Keratinocyte (primary cell): ENCODE results near the gene MGAT5B. TPM values are rescaled to one million over a fixed set of nuclear protein-coding genes. Genes with fewer than 3 reads are reported as not detected.

Experiments used
- DNase-seq: peaks from one replicate; pipeline ENCODE4 v3.0.0-alpha.2; 2011; ENCODE audit warnings: low read depth, missing footprints, low spot score
- FAIRE-seq: peaks from 2 replicates; lab custom pipeline; 2011; peaks lifted over from hg19 to GRCh38; lab: Jason Lieb, UNC
- H2AFZ ChIP-seq: 2 replicates; pipeline ENCODE4 v1.6.0; 2012; ENCODE audit warnings: low read length, control low read depth, inconsistent platforms; ENCODE audit not compliant: control insufficient read depth
- H3K27ac ChIP-seq: 2 replicates; pipeline ENCODE4 v1.5.1; 2011; ENCODE audit warnings: low read length; ENCODE audit not compliant: control insufficient read depth, insufficient read depth
- H3K27me3 ChIP-seq: 3 replicates; pipeline ENCODE4 v1.6.0; 2011; ENCODE audit warnings: low read length; ENCODE audit not compliant: control insufficient read depth, insufficient read depth; ENCODE audit errors: extremely low read depth
- H3K36me3 ChIP-seq, 2 experiments: 2 replicates in 1 of 2; 3 replicates in 1 of 2; pipeline ENCODE4 v1.5.1; 2011; ENCODE audit warnings: low read length in 2 of 2, mild to moderate bottlenecking in 1 of 2; ENCODE audit not compliant: control insufficient read depth in 2 of 2, insufficient read depth in 2 of 2; ENCODE audit errors: extremely low read depth in 1 of 2
- H3K4me1 ChIP-seq: 3 replicates; pipeline ENCODE4 v1.5.1; 2011; ENCODE audit warnings: low read length; ENCODE audit not compliant: control insufficient read depth, insufficient read depth; ENCODE audit errors: extremely low read depth
- H3K4me2 ChIP-seq: 3 replicates; pipeline ENCODE4 v1.6.0; 2011; ENCODE audit warnings: low read depth, low read length; ENCODE audit not compliant: control insufficient read depth, insufficient read depth; ENCODE audit errors: extremely low read depth
- H3K4me3 ChIP-seq, 3 experiments: fragments of 200-600 bp in 1 of 3; sonication (generic) in 1 of 3; 2 replicates in 2 of 3; 3 replicates in 1 of 3; pipeline ENCODE4 v1.5.1; 2011 to 2016; ENCODE audit warnings: low read length in 3 of 3, mild to moderate bottlenecking in 3 of 3, control low read depth in 2 of 3, inconsistent platforms in 1 of 3, low read depth in 1 of 3, mixed read lengths in 1 of 3, mixed run types in 1 of 3, moderate library complexity in 1 of 3; ENCODE audit not compliant: control insufficient read depth in 2 of 3, insufficient read depth in 2 of 3; ENCODE audit errors: extremely low read depth in 1 of 3
- H3K79me2 ChIP-seq: 2 replicates; pipeline ENCODE4 v1.6.0; 2012; ENCODE audit warnings: low read length; ENCODE audit not compliant: control insufficient read depth, insufficient read depth
- H3K9ac ChIP-seq: 3 replicates; pipeline ENCODE4 v1.6.0; 2011; ENCODE audit warnings: low read length; ENCODE audit not compliant: control insufficient read depth, insufficient read depth; ENCODE audit errors: extremely low read depth
- H3K9me1 ChIP-seq: 3 replicates; pipeline ENCODE4 v1.6.0; 2011; ENCODE audit warnings: low read length; ENCODE audit not compliant: control insufficient read depth, insufficient read depth; ENCODE audit errors: extremely low read depth
- H3K9me3 ChIP-seq: 2 replicates; pipeline ENCODE4 v1.5.1; 2012; ENCODE audit warnings: low read depth, low read length; ENCODE audit not compliant: control insufficient read depth
- H4K20me1 ChIP-seq: 3 replicates; pipeline ENCODE4 v1.6.0; 2011; ENCODE audit warnings: low read length; ENCODE audit not compliant: control insufficient read depth, insufficient read depth; ENCODE audit errors: extremely low read depth
- CTCF ChIP-seq, 3 experiments: IDR thresholded peaks in 1 of 3; conservative IDR thresholded peaks in 1 of 3; optimal IDR thresholded peaks in 1 of 3; 2 replicates in 2 of 3; 3 replicates in 1 of 3; pipeline versions ENCODE3 to v1.5.1; 2011; ENCODE audit warnings: low read length in 3 of 3, mild to moderate bottlenecking in 3 of 3, moderate library complexity in 2 of 3, control low read depth in 1 of 3, inconsistent platforms in 1 of 3; ENCODE audit not compliant: insufficient read depth in 2 of 3; ENCODE audit errors: extremely low read depth in 1 of 3
- EZH2 ChIP-seq: IDR thresholded peaks from one replicate; pipeline ENCODE4 v1.6.1; 2012; ENCODE audit warnings: inconsistent platforms, mild to moderate bottlenecking, low read length, moderate library complexity
- dilution Hi-C: fragments of 300-500 bp; cut with MboI; formaldehyde crosslinking; loops from one replicate; pipeline ENCODE4 v1.7.0; 2020; ENCODE audit warnings: low sequenced_read_pairs; ENCODE audit not compliant: extremely low pct_ligation_motif_present
- polyA plus RNA-seq, 5 experiments: library from polyadenylated mRNA; depleted of rRNA in 3 of 5; stranded (reverse) in 3 of 5; stranded (forward) in 1 of 5; unstranded in 1 of 5; fragments of >200 nt; gene quantifications; 1 replicate in 1 of 5; 2 replicates in 3 of 5; 3 replicates in 1 of 5; pipeline versions ENCODE4 v1.2.1 to v1.2.3, GENCODE V29; 2011 to 2012; ENCODE audit warnings: missing spikeins in 2 of 5, low read depth in 1 of 5, low replicate concordance in 1 of 5

MGAT5B gene
- polyA plus RNA-seq, 1 donor (not counting 4 experiments of a cell fraction or from before 2014, with no cell fraction given) = 0.29 TPM

DNA sequence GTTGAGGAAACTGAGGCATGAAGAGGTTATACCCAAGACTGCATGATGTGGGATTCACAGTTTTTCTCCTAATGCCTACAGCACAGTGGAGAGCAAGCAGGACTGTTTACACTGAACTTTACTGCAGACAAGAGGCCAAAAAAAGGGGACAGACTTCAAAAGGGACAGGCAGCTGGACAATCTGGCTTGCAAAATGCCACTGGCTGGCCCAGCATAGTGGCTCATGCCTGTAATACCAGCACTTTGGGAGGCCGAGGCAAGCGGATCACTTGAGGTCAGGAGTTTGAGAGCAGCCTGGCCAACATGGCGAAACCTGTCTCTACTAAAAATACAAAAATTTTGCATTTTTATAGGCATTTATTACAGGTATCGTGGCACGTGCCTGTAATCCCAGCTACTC is 2.0 kb upstream of the MGAT5B start:
- H2AFZ ChIP-seq = no peak overlapping the region
- H3K4me3 ChIP-seq = no peak overlapping the region
- DNase-seq (no peak), FAIRE-seq (no peak)
- H3K27me3 ChIP-seq = peaks cover 38% of the 10 kb centered on the region
- no peak overlapping the region for H3K27ac ChIP-seq
- H3K9me3 ChIP-seq = no peaks in the 10 kb centered on the region
- H3K36me3 ChIP-seq = no peaks in the 10 kb centered on the region
- no peak overlapping the region for H3K9ac ChIP-seq
- H4K20me1 ChIP-seq = peaks cover 4% of the 10 kb centered on the region
- peaks cover 16% of the 10 kb centered on the region for H3K4me1 ChIP-seq
- no peak for TF ChIP-seq CTCF (optimal IDR thresholded peaks at IDR 0.05 in 1 of 3, IDR thresholded peaks at IDR 0.05 in 1 of 3, conservative IDR thresholded peaks at IDR 0.05 in 1 of 3; ENCODE audit: extremely low read depth in 1 of 3, insufficient read depth in 2 of 3, low read length in 3 of 3)
- no peak overlapping the region for H3K4me2 ChIP-seq
- no peaks in the 10 kb centered on the region for H3K79me2 ChIP-seq
- H3K9me1 ChIP-seq = no peaks in the 10 kb centered on the region
- dilution Hi-C loops = no loop called here

DNA sequence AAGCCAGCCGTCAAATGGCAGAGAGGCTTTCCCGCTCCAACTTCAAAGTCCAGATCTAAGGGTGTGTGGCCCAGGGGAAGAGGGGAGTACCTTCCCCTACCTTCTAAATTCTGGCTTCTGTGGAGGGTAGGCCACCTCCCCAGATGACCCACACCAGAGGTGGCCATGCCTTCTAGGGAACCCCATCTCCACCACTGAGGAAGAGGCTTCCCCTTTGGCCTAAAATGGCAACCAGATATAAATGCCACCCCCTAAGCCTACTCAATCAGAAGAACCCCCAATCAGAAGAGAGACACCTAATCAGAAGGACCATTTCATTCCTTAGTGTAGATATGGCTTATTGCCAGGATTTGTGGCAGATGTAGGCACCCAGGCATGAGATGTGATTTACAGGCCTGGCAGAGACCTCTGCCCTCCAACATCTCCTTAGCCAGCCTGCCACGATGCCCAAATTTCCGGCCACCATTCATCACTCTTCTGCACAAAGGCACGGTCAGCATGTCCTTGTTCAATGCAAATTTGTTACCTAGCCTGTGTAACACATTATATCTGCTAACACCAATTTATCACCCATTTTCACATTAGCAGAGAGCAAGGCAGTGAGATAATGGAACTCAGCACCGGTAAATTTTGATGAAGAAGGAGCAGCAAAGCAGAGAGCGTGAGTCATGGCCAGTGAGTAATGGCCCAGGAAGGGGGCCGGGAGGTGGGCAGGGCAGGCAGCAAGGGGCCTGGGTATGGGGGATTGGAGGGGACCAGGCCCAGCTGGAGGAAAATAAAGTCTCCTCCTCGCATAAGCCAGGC is 1.2 kb upstream of the MGAT5B start:
- H3K4me1 ChIP-seq = peaks cover 24% of the 10 kb centered on the region
- no peak for TF ChIP-seq EZH2
- no peak for TF ChIP-seq CTCF (optimal IDR thresholded peaks at IDR 0.05 in 1 of 3, IDR thresholded peaks at IDR 0.05 in 1 of 3, conservative IDR thresholded peaks at IDR 0.05 in 1 of 3; ENCODE audit: extremely low read depth in 1 of 3, insufficient read depth in 2 of 3, low read length in 3 of 3)
- DNase-seq (no peak), FAIRE-seq (peak; percentile 52)
- no peaks in the 10 kb centered on the region for H3K9me3 ChIP-seq
- peaks cover 4% of the 10 kb centered on the region for H4K20me1 ChIP-seq
- H3K4me3 ChIP-seq = no peak overlapping the region
- no peak overlapping the region for H2AFZ ChIP-seq
- no peaks in the 10 kb centered on the region for H3K79me2 ChIP-seq
- dilution Hi-C loops = no loop called here
- H3K27ac ChIP-seq = no peak overlapping the region
- peaks cover 38% of the 10 kb centered on the region for H3K27me3 ChIP-seq
- H3K4me2 ChIP-seq = peak overlapping the region; percentile 44
- no peaks in the 10 kb centered on the region for H3K9me1 ChIP-seq
- no peak overlapping the region for H3K9ac ChIP-seq
- H3K36me3 ChIP-seq = no peaks in the 10 kb centered on the region
